SJCRH30 (cell line): Measurements from ENCODE around the gene RNF144A. TPM values are rescaled to one million over a fixed set of nuclear protein-coding genes. Genes with fewer than 3 reads are reported as not detected.

Source experiments
- DNase-seq, 2 experiments: peaks; one replicate each; pipeline ENCODE4 v3.0.0-alpha.2; 2015 to 2020
- H3K27ac ChIP-seq: fragments of 250-450 bp; sonication (Bioruptor Pico); 2 replicates; pipeline ENCODE4 v1.5.1; 2020; ENCODE audit warnings: mild to moderate bottlenecking, moderate library complexity
- H3K27me3 ChIP-seq: fragments of 250-450 bp; sonication (Bioruptor Pico); 2 replicates; pipeline ENCODE4 v1.5.1; 2020; ENCODE audit warnings: mild to moderate bottlenecking, moderate library complexity
- H3K36me3 ChIP-seq: fragments of 250-450 bp; sonication (Bioruptor Pico); 2 replicates; pipeline ENCODE4 v1.5.1; 2020; ENCODE audit warnings: mild to moderate bottlenecking, moderate library complexity
- H3K4me1 ChIP-seq: fragments of 250-450 bp; sonication (Bioruptor Pico); 2 replicates; pipeline ENCODE4 v1.5.1; 2020; ENCODE audit warnings: mild to moderate bottlenecking, moderate library complexity
- H3K4me3 ChIP-seq: fragments of 250-450 bp; sonication (Bioruptor Pico); 2 replicates; pipeline ENCODE4 v1.5.1; 2020; ENCODE audit warnings: mild to moderate bottlenecking, moderate library complexity
- H3K9me3 ChIP-seq: fragments of 250-450 bp; sonication (Bioruptor Pico); replicated peaks from 2 replicates; pipeline ENCODE4 v1.5.1; 2020; ENCODE audit warnings: mild to moderate bottlenecking, moderate library complexity
- total RNA-seq: library from RNA; depleted of rRNA; stranded (reverse); fragments of >200 nt; shearing (Covaris generic); gene quantifications from 2 replicates; pipeline ENCODE4 v1.2.3, GENCODE V29; 2014

RNF144A gene
- total RNA-seq, 1 experiment from 2014 or later, result 14.9 TPM

DNA sequence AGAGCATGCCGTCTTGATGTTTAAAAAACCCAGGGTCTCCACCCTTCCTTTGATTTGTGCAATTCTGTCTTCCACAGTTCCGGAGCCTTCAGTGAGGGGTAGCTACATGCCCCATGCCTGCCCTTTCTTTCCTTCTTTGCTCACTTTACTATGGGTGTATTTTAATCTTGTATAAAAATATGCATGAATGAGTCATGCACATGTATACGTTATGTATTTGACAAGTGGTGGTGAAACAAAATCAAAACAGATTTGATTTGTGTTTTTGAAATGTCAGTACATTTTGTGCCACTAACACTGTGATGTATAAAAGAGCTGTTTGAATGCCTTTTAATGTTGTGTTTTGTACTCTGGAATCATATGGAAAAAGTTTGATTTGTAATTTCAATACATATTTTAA is 126.5 kb downstream of the RNF144A start:
- no peaks in the 10 kb centered on the region for H3K4me1 ChIP-seq
- H3K27ac ChIP-seq, result no peak overlapping the region
- H3K36me3 ChIP-seq, result no peaks in the 10 kb centered on the region
- no peak for DNase-seq
- H3K4me3 ChIP-seq, result no peak overlapping the region
- H3K27me3 ChIP-seq, result no peaks in the 10 kb centered on the region
- H3K9me3 ChIP-seq, result no peaks in the 10 kb centered on the region

DNA sequence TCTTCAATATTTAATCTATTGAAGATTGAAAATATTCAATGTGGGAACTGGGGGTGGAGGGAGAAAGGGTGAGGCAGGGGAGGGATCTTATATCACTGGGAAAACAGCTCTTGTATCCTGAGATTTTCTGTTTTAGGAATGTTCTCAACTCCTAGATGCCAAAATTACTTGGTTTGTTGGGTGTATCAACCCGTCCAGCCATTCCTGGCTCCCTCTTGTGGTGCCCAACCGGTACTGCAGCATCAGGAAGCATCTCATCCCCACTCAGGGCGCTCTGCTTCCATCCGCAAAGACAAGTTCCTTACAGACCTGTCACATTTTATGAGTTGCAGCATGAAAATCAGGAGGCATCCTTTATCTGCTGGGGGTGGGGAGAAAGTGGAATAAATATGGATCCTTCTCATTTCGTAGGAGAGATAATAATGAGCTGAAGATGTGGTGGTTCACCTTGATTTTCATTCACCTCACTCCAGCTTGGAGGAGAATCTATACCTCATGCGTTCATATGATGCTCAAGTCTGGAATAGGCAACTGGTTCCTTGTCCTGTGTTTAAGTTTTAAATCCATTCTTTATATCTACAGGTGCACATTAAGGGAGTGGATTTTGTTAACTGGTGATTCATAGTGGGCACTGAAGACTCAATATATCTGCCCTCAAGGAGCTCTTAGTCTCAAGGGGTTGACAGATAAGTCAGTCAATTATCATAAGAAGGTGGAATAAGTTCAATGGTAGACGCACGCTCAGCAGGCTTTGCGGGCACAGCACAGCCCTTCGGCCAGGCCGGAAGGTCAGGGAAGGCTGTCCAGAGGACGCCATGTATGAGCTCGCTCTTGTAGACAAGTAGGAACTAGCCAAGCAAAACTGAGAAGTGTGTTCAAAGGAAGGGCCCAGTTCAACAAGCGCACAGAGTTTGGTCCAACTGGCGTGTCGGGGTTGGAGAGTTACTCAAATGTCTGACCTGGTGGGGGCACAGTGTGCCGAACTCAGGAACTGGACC is 127.3 kb downstream of the RNF144A start:
- no peak overlapping the region for H3K4me3 ChIP-seq
- H3K9me3 ChIP-seq, result no peaks in the 10 kb centered on the region
- DNase-seq, result peak; percentile 39 to 81
- no peaks in the 10 kb centered on the region for H3K27me3 ChIP-seq
- no peaks in the 10 kb centered on the region for H3K36me3 ChIP-seq
- H3K4me1 ChIP-seq, result no peaks in the 10 kb centered on the region
- no peak overlapping the region for H3K27ac ChIP-seq

GRCh38 chr2:7045601-7046590 is 128.7 kb downstream of the RNF144A start:
- H3K9me3 ChIP-seq, result no peaks in the 10 kb centered on the region
- no peak overlapping the region for H3K4me3 ChIP-seq
- no peak overlapping the region for H3K27ac ChIP-seq
- H3K27me3 ChIP-seq, result no peaks in the 10 kb centered on the region
- no peaks in the 10 kb centered on the region for H3K36me3 ChIP-seq
- no peak for DNase-seq
- no peaks in the 10 kb centered on the region for H3K4me1 ChIP-seq

DNA sequence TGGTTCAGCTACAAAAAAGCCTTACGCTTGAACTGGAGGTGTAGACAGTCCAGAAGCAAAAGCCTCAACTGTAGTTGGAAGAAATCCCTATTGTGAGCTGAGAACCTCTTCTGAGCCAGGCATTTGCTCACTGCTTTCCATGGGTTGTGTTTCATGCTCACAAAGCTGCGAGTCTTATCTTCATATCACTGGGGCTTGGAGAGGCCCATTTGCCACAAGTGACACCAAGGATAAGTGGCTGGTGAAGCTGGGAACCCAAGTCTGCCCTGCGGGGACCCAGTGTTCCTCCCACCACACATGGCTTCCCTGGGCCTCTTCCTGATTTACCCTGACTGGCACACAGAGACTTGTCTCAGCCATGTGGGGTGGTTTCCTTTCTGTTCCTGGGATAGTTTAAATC is 130.4 kb downstream of the RNF144A start:
- Histone ChIP-seq H3K36me3 (no peaks in the 10 kb centered on the region), H3K4me3 (no peak overlapping the region), H3K27ac (no peak overlapping the region), H3K9me3 (no peaks in the 10 kb centered on the region), H3K4me1 (no peaks in the 10 kb centered on the region), H3K27me3 (no peaks in the 10 kb centered on the region)
- DNase-seq, result no peak

- no peak for DNase-seq
- no peak overlapping the region for H3K4me3 ChIP-seq
- no peaks in the 10 kb centered on the region for H3K9me3 ChIP-seq
- H3K27me3 ChIP-seq, result no peaks in the 10 kb centered on the region
- H3K4me1 ChIP-seq, result no peaks in the 10 kb centered on the region
- no peak overlapping the region for H3K27ac ChIP-seq
- H3K36me3 ChIP-seq, result no peaks in the 10 kb centered on the region
These were observed 131.6 kb downstream of the RNF144A start for GRCh38 chr2:7048762-7049294.

DNA sequence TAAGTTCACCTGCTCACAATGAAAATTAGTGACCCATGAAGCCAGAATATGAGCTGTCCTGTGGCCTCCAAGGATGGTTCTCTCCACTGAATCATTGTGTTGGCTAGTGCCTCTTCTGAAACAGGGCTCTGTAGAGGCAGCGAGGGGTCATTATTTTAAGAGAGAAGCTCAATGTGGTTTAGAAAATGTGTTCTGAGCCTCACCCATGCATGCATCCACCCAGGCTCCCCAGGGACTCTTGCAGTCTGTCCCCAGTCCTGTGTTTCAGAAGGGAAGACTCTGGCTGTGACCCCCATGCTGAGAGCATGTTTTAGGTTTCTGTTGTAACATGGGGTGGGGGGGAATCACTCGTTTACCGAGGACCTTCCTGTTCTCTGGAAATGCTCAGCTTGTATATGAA is 135.2 kb downstream of the RNF144A start:
- Histone ChIP-seq H3K27ac (no peak overlapping the region), H3K4me3 (no peak overlapping the region), H3K9me3 (no peaks in the 10 kb centered on the region), H3K36me3 (no peaks in the 10 kb centered on the region), H3K27me3 (no peaks in the 10 kb centered on the region), H3K4me1 (no peaks in the 10 kb centered on the region)
- DNase-seq, result no peak

DNA sequence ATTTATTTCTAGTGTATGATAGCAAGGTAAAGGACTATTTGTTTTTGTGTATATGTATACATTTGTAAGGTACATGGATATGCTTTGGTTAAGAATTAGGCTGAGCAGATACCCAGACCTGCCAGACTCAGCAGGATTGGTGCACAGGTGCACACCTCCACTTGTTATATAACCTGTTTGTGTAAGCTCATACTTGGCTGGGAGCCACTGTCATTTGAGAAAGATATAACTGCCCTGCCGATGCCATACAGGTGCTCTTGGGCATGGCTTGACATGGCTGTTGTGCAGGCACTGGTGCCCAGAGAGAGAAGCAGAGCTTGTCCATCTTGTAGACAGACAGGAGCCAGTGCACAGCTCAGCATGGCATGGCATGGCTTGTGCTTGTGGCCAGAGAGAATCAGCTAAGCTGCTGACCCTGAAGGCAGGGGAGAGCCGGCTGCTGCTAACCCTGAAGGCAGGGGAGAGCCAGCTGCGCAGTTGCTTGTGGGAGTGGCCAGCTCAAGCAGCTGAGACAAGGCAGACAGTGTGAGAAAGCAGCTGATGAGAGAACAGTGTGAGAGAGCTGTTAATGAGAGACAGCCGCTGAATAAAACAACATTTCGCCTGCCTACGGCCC is 136.5 kb downstream of the RNF144A start:
- Histone ChIP-seq H3K36me3 (no peaks in the 10 kb centered on the region), H3K27ac (no peak overlapping the region), H3K9me3 (no peaks in the 10 kb centered on the region), H3K27me3 (no peaks in the 10 kb centered on the region), H3K4me3 (no peak overlapping the region), H3K4me1 (no peaks in the 10 kb centered on the region)
- peak; percentile 63 to 73 for DNase-seq

DNA sequence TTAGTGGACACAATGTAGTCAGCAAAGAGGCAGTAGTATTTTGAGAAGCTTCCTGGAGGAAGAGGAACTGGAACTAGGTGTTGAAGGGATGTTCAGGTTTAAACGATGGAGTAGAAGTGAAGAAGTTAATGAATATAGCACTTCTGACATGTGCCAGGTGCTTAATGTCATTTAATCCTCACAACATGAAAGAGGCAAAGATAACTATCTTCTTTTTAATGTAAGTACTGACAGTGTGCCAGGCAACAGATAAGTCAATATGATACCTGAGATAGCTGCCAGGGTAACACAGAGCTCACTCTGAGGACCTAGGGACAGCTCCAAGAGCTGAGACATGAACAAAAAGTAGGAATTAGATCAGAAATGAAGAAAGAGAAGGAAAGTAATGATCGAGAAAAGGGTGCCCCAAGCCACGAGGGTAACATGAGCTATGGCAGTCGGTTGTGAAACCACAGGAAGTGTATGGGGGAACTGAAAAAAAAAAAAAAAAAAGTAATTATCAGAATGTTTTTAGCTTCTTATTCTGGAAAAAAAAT is 140.7 kb downstream of the RNF144A start:
- Histone ChIP-seq H3K4me1 (no peaks in the 10 kb centered on the region), H3K27me3 (no peaks in the 10 kb centered on the region), H3K36me3 (no peaks in the 10 kb centered on the region), H3K4me3 (no peak overlapping the region), H3K9me3 (no peaks in the 10 kb centered on the region), H3K27ac (no peak overlapping the region)
- no peak for DNase-seq

DNA sequence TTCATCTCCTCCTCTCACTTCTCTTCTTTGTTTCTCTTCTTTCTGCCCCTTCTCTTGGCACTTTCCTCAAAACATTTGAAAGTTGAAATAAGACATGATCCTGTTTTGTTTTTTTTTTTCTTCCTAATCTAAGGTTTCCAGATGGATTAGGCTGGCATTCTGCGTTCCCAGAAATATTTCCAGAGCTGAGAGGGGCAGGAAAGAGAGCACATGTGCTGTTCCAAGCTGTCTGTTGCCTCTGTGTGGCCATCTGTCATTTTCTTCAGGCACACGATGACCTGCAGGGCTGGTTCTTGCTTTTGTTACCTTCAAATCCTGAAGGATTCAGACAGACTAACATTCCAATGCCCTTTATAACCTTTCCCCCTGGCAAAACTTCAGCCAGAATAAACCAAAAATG is 142.9 kb downstream of the RNF144A start:
- no peaks in the 10 kb centered on the region for H3K36me3 ChIP-seq
- H3K4me3 ChIP-seq, result no peak overlapping the region
- H3K9me3 ChIP-seq, result no peaks in the 10 kb centered on the region
- H3K27ac ChIP-seq, result no peak overlapping the region
- DNase-seq, result no peak
- no peaks in the 10 kb centered on the region for H3K4me1 ChIP-seq
- H3K27me3 ChIP-seq, result no peaks in the 10 kb centered on the region

DNA sequence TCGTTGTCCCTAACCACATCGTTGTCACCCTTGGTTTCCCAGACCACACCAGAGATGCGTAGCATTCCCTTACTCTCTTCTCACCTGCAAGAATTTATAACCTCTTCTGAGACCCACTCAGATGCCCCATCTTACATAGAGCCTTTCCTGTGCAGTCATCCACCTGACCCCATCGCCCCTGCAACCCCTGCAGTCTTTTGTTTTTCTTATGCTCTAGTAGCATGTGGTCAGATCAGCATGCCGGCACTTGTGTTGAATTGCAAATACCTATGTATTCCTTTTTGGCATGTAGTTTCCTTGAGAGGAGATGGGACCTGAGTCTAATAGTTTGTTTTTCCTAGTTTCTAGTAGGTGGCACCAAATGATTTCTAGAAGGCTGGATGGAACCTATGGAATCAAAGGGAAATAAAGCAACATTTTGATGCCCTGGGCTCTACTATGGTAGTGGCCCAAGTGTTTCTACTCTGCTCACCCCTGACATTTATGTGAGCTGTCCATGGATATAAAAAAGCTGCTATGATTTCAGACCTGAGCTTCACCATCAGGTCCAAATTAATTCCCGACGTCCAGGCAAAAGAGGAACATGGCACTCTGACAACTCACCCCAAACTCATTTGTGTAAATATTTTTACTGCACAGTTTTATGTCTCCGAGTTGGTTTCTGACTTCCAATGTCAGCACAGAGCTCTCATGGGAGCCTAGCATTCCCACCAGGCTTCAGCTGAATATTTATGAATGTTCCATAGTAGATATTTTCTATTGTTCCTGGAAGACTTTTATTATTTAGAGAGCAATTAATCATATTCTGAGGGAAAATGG is 143.6 kb downstream of the RNF144A start:
- no peak overlapping the region for H3K27ac ChIP-seq

GRCh38 chr2:7061450-7061789 is 144.2 kb downstream of the RNF144A start:
- no peak overlapping the region for H3K27ac ChIP-seq

More for the DNA sequence above, 143.6 kb downstream of the RNF144A start:
- no peak overlapping the region for H3K4me3 ChIP-seq
- no peaks in the 10 kb centered on the region for H3K4me1 ChIP-seq
- no peaks in the 10 kb centered on the region for H3K36me3 ChIP-seq
- H3K9me3 ChIP-seq, result no peaks in the 10 kb centered on the region
- no peaks in the 10 kb centered on the region for H3K27me3 ChIP-seq
- DNase-seq, result no peak

GRCh38 chr2:7061921-7062320 is 144.7 kb downstream of the RNF144A start:
- H3K36me3 ChIP-seq, result no peaks in the 10 kb centered on the region
- H3K27ac ChIP-seq, result no peak overlapping the region
- no peaks in the 10 kb centered on the region for H3K27me3 ChIP-seq

More at GRCh38 chr2:7061450-7061789, 144.2 kb downstream of the RNF144A start:
- Histone ChIP-seq H3K9me3 (no peaks in the 10 kb centered on the region), H3K4me3 (no peak overlapping the region), H3K4me1 (no peaks in the 10 kb centered on the region), H3K27me3 (no peaks in the 10 kb centered on the region), H3K36me3 (no peaks in the 10 kb centered on the region)
- DNase-seq, result no peak

DNA sequence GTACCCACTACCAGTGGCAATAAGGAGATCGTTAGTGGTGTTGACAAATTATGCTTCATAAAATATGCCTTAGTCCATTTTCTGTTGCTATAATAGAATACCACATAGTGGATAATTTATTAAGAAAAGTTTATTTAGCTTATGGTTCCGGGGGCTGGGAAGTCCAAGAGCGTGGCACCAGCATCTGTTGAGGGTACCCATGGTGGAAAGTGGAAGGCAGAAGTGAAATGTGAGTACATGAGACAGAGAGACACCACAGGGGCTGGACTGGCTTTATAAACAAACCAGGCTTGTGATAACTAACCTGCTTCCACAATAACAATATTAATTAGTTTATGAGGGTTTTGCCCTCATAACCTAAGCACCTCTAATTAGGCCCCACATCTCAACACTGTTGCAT is 146.6 kb downstream of the RNF144A start:
- DNase-seq, result no peak
- no peaks in the 10 kb centered on the region for H3K9me3 ChIP-seq
- no peaks in the 10 kb centered on the region for H3K36me3 ChIP-seq
- no peak overlapping the region for H3K4me3 ChIP-seq
- H3K27me3 ChIP-seq, result no peaks in the 10 kb centered on the region
- H3K27ac ChIP-seq, result no peak overlapping the region
- H3K4me1 ChIP-seq, result no peaks in the 10 kb centered on the region

More at GRCh38 chr2:7061921-7062320, 144.7 kb downstream of the RNF144A start:
- H3K9me3 ChIP-seq, result no peaks in the 10 kb centered on the region
- no peak overlapping the region for H3K4me3 ChIP-seq
- no peaks in the 10 kb centered on the region for H3K4me1 ChIP-seq
- no peak for DNase-seq
